K562 (cell line): ENCODE measurements around the gene STXBP4. TPM values are rescaled to one million over a fixed set of nuclear protein-coding genes. Genes with fewer than 3 reads are reported as not detected.
A peak's percentile ranks its signal among the peaks of the same experiment; 100 is the strongest.

Source experiments
- BACH1 ChIP-seq: fragments of 200-800 bp; sonication (Bioruptor generic); IDR thresholded peaks from 2 replicates; pipeline ENCODE4 v1.6.1; 2016; ENCODE audit warnings: missing genetic modification characterization, missing compliant biosample characterization
- CLOCK ChIP-seq: fragments of 250-450 bp; sonication (Bioruptor Pico); IDR thresholded peaks from 2 replicates; pipeline ENCODE4 v1.4.0; 2020; ENCODE audit warnings: mild to moderate bottlenecking, moderate library complexity, borderline replicate concordance
- ETS1 ChIP-seq: conservative IDR thresholded peaks from 2 replicates; pipeline ENCODE4 v1.6.1; 2011; ENCODE audit warnings: low read depth, mild to moderate bottlenecking, low read length; ENCODE audit not compliant: control insufficient read depth
- HES1 ChIP-seq: fragments of 450-650 bp; IDR thresholded peaks from 2 replicates; pipeline ENCODE4 v1.6.1; 2016; ENCODE audit warnings: low read depth, mild to moderate bottlenecking, moderate library complexity
- KAT8 ChIP-seq: fragments of 450-650 bp; IDR thresholded peaks from 2 replicates; pipeline ENCODE4 v1.6.1; 2016; ENCODE audit warnings: low read depth, mild to moderate bottlenecking
- PKNOX1 ChIP-seq: fragments of 450-650 bp; IDR thresholded peaks from 2 replicates; pipeline ENCODE4 v1.6.1; 2016
- PRPF4 ChIP-seq: fragments of 200-400 bp; formaldehyde crosslinking; IDR thresholded peaks from one replicate; pipeline ENCODE4 v1.6.1; 2017; ENCODE audit warnings: low read length, low read depth, mild to moderate bottlenecking; ENCODE audit not compliant: insufficient read depth, poor library complexity, severe bottlenecking
- RFX5 ChIP-seq: IDR thresholded peaks from 2 replicates; pipeline ENCODE4 v1.6.1; 2011; ENCODE audit warnings: low read depth, mild to moderate bottlenecking, improper control_type of control experiment, low read length
- ZBTB8A ChIP-seq: fragments of 450-650 bp; IDR thresholded peaks from 2 replicates; pipeline ENCODE4 v1.6.1; 2018; ENCODE audit warnings: mild to moderate bottlenecking, moderate library complexity; ENCODE audit not compliant: partially characterized antibody
- ZNF217 ChIP-seq: sonication (generic); formaldehyde crosslinking; IDR thresholded peaks from 2 replicates; pipeline ENCODE4 v1.8.0; 2022; ENCODE audit warnings: mild to moderate bottlenecking, missing genetic modification reagents
- ZNF280B ChIP-seq: fragments of 250-450 bp; sonication (Bioruptor Pico); IDR thresholded peaks from 2 replicates; pipeline ENCODE4 v1.5.1; 2021; ENCODE audit warnings: mild to moderate bottlenecking
- ZNF589 ChIP-seq: fragments of 200-800 bp; sonication (Bioruptor generic); IDR thresholded peaks from 2 replicates; pipeline ENCODE4 v1.6.1; 2016; ENCODE audit warnings: low read depth, missing genetic modification characterization, missing compliant biosample characterization
- polyA plus RNA-seq, 8 experiments: library from polyadenylated mRNA; depleted of rRNA in 4 of 8; stranded (reverse) in 5 of 8; unstranded in 3 of 8; fragments of >200 nt; fragmentation: Nextera tagmentation in 2 of 8; fragmentation: Illumina TruSeq in 1 of 8; extraction: Ambion mirVana in 2 of 8; extraction: Trizol in 1 of 8; gene quantifications; 2 replicates each; pipeline versions ENCODE4 v1.2.1 to v1.2.3, GENCODE V29; 2011 to 2014; ENCODE audit warnings: inconsistent platforms in 1 of 8, missing spikeins in 1 of 8
- total RNA-seq, 7 experiments: library from RNA; depleted of rRNA in 6 of 7; stranded (reverse); fragments of >200 nt in 6 of 7; fragmentation: Illumina TruSeq in 2 of 7; extraction: Trizol in 2 of 7; gene quantifications; 2 replicates each; pipeline versions ENCODE4 v1.2.1 to v1.2.3, GENCODE V29; 2011 to 2021; ENCODE audit warnings: low replicate concordance in 1 of 7

STXBP4 gene
- total and polyA plus RNA-seq, 9 of the 15 experiments (the other 6 are each of a cell fraction or from before 2014, with no cell fraction given), result 11.6 to 23.2 (median 18.5) TPM

- TF ChIP-seq PRPF4 (no peak), KAT8 (no peak), ZNF217 (CRISPR knock-in tag) (no peak), RFX5 (no peak), HES1 (no peak), ZBTB8A (no peak), ZNF280B (CRISPR knock-in tag) (no peak), CLOCK (CRISPR knock-in tag) (no peak), ZNF589 (CRISPR knock-in tag) (no peak), ETS1 (no peak), BACH1 (tag) (no peak), PKNOX1 (0 out of 2 replicates have a peak, but pooled peaks have one; percentile 29)
- TF ChIP-seq, all 486 proteins: peak for 5
Observed at GRCh38 chr17:55168958-55169687, 200.6 kb downstream of the STXBP4 start (continued).
